MM.1S (cell line): ENCODE results near the gene TOLLIP.

Experiments used
- DNase-seq: peaks from one replicate; pipeline ENCODE4 v3.0.0-alpha.2; 2015
- H2AFZ ChIP-seq: fragments of 300-600 bp; sonication (generic); 2 replicates; pipeline ENCODE4 v1.6.0; 2016; ENCODE audit warnings: antibody characterized with exemption, low read length
- H3F3A ChIP-seq: fragments of 300-600 bp; sonication (generic); 2 replicates; pipeline ENCODE4 v1.6.1; 2016; ENCODE audit warnings: mild to moderate bottlenecking, antibody characterized with exemption, low read length, moderate library complexity, mixed read lengths; ENCODE audit not compliant: insufficient read depth
- H3K27ac ChIP-seq: fragments of 300-600 bp; sonication (generic); 2 replicates; pipeline ENCODE4 v1.5.1; 2016; ENCODE audit warnings: mild to moderate bottlenecking, low read length
- H3K27me3 ChIP-seq: fragments of 300-600 bp; sonication (generic); replicated peaks from 2 replicates; pipeline ENCODE4 v1.6.0; 2016; ENCODE audit warnings: low read length; ENCODE audit not compliant: insufficient read depth
- H3K36me3 ChIP-seq: fragments of 300-600 bp; sonication (generic); replicated peaks from 2 replicates; pipeline ENCODE4 v1.6.1; 2016; ENCODE audit warnings: mild to moderate bottlenecking, low read length, mixed read lengths; ENCODE audit not compliant: insufficient read depth
- H3K4me1 ChIP-seq: fragments of 300-600 bp; sonication (generic); 2 replicates; pipeline ENCODE4 v1.6.1; 2016; ENCODE audit warnings: low read length, mixed read lengths
- H3K4me2 ChIP-seq: fragments of 300-600 bp; sonication (generic); 2 replicates; pipeline ENCODE4 v1.6.0; 2016; ENCODE audit warnings: low read depth, low read length
- H3K4me3 ChIP-seq: fragments of 300-600 bp; sonication (generic); 2 replicates; pipeline ENCODE4 v1.5.1; 2016; ENCODE audit warnings: low read length, mixed read lengths
- H3K79me2 ChIP-seq: fragments of 300-600 bp; sonication (generic); 2 replicates; pipeline ENCODE4 v1.6.1; 2016; ENCODE audit warnings: mixed run types, low read length, mixed read lengths
- H3K9ac ChIP-seq: fragments of 300-600 bp; sonication (generic); 2 replicates; pipeline ENCODE4 v1.6.1; 2016; ENCODE audit warnings: low read length, mixed read lengths
- H3K9me2 ChIP-seq: fragments of 300-600 bp; sonication (generic); replicated peaks from 2 replicates; pipeline ENCODE4 v1.6.1; 2016; ENCODE audit warnings: mild to moderate bottlenecking, low read length, mixed read lengths; ENCODE audit not compliant: insufficient read depth
- H3K9me3 ChIP-seq: fragments of 300-600 bp; sonication (generic); replicated peaks from 2 replicates; pipeline ENCODE4 v1.6.1; 2016; ENCODE audit warnings: mild to moderate bottlenecking, low read length, mixed read lengths; ENCODE audit not compliant: insufficient read depth
- H4K20me1 ChIP-seq: fragments of 300-600 bp; sonication (generic); 2 replicates; pipeline ENCODE4 v1.6.1; 2016; ENCODE audit warnings: mild to moderate bottlenecking, low read length, moderate library complexity, mixed read lengths; ENCODE audit not compliant: insufficient read depth
- EZH2 ChIP-seq: fragments of 300-600 bp; sonication (generic); optimal IDR thresholded peaks from 2 replicates; pipeline ENCODE3; 2017; ENCODE audit warnings: low read depth, mild to moderate bottlenecking, antibody characterized with exemption, low read length, mixed read lengths
- EZH2phosphoT487 ChIP-seq: fragments of 300-600 bp; sonication (generic); IDR thresholded peaks from 2 replicates; pipeline ENCODE4 v1.6.1; 2018; ENCODE audit warnings: antibody characterized with exemption, low read length
- TF ChIP-seq, protein P1 (sequence below): fragments of 300-600 bp; sonication (generic); IDR thresholded peaks from 2 replicates; pipeline ENCODE4 v1.5.1; 2016; ENCODE audit warnings: antibody characterized with exemption, low read length, mixed read lengths

Gene TOLLIP

DNA sequence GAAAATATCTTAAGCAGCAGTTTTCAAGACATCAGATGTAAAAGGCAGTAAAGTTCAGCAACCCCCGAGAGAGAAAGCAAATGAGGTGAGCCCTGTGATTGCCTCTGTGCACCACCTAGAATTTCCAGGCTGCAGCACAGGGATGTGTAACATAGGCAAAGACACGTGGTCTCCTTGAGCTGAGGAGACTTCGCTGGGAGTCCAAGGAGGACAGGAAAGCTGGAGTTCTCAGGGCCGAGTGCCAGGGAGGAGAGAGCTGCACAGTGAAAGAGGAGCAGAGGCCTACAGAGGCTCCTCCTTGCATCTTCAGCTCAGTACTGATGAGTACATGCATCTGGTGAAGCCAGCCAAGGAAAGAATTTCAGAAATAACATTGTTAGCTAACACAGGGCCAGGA is 17.6 kb upstream of the TOLLIP start:
- H3K9ac ChIP-seq: no peak overlapping the region
- H3K4me1 ChIP-seq: peaks cover 13% of the 10 kb centered on the region
- no peak for DNase-seq
- peaks cover 39% of the 10 kb centered on the region for H3K27me3 ChIP-seq
- H3K9me2 ChIP-seq: no peaks in the 10 kb centered on the region
- no peaks in the 10 kb centered on the region for H3K79me2 ChIP-seq
- no peaks in the 10 kb centered on the region for H3K36me3 ChIP-seq
- TF ChIP-seq EZH2 (no peak), EZH2phosphoT487 (no peak)
- TF ChIP-seq, protein P1, sequence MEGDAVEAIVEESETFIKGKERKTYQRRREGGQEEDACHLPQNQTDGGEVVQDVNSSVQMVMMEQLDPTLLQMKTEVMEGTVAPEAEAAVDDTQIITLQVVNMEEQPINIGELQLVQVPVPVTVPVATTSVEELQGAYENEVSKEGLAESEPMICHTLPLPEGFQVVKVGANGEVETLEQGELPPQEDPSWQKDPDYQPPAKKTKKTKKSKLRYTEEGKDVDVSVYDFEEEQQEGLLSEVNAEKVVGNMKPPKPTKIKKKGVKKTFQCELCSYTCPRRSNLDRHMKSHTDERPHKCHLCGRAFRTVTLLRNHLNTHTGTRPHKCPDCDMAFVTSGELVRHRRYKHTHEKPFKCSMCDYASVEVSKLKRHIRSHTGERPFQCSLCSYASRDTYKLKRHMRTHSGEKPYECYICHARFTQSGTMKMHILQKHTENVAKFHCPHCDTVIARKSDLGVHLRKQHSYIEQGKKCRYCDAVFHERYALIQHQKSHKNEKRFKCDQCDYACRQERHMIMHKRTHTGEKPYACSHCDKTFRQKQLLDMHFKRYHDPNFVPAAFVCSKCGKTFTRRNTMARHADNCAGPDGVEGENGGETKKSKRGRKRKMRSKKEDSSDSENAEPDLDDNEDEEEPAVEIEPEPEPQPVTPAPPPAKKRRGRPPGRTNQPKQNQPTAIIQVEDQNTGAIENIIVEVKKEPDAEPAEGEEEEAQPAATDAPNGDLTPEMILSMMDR: no peak
- H3K9me3 ChIP-seq: no peaks in the 10 kb centered on the region
- H3F3A ChIP-seq: peaks cover 8% of the 10 kb centered on the region; the same call in 1 of the 2 replicates
- H3K4me2 ChIP-seq: no peak overlapping the region
- H4K20me1 ChIP-seq: no peaks in the 10 kb centered on the region
- H3K4me3 ChIP-seq: no peak overlapping the region
- H2AFZ ChIP-seq: no peak overlapping the region
- H3K27ac ChIP-seq: no peak overlapping the region

DNA sequence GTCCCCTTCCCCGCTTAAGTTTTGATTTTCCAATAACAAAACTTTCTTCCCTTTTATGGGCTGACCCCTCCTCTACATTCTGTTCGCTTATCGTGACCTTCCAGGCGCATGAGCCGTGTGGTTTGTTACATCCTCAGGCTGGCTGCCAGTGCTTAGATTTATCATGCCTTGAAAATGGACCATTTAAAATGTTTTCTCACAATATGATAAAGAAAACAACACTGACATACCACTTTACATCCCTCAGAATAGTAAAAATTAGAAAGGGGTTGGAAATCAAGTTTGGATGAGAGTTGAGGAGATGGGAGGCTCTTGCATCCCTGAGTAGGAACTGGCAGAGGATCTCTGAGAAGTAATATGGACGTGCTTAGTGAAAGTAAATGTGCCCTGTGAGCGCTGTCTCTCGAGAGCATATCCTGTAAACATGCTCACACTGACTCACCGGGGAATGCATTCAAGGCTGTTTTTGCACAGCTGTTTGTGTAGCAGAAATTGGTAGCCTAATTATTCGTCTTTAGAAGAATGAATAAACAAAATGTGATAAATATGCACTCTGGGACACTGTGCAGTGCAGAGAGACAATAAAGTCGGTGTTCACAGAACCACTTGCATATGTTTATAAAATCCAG is 17.1 kb upstream of the TOLLIP start:
- H2AFZ ChIP-seq: no peak overlapping the region
- H3K36me3 ChIP-seq: no peaks in the 10 kb centered on the region
- no peaks in the 10 kb centered on the region for H4K20me1 ChIP-seq
- no peaks in the 10 kb centered on the region for H3K79me2 ChIP-seq
- no peak overlapping the region for H3K4me2 ChIP-seq
- H3K9me3 ChIP-seq: no peaks in the 10 kb centered on the region
- peaks cover 13% of the 10 kb centered on the region for H3K4me1 ChIP-seq
- peaks cover 38% of the 10 kb centered on the region for H3K27me3 ChIP-seq
- peaks cover 8% of the 10 kb centered on the region; the same call in 1 of the 2 replicates for H3F3A ChIP-seq
- H3K9me2 ChIP-seq: no peaks in the 10 kb centered on the region
- H3K4me3 ChIP-seq: no peak overlapping the region
- DNase-seq: no peak
- no peak overlapping the region for H3K9ac ChIP-seq
- TF ChIP-seq EZH2phosphoT487: no peak
- no peak for TF ChIP-seq EZH2
- TF ChIP-seq, protein P1: no peak
- H3K27ac ChIP-seq: no peak overlapping the region

DNA sequence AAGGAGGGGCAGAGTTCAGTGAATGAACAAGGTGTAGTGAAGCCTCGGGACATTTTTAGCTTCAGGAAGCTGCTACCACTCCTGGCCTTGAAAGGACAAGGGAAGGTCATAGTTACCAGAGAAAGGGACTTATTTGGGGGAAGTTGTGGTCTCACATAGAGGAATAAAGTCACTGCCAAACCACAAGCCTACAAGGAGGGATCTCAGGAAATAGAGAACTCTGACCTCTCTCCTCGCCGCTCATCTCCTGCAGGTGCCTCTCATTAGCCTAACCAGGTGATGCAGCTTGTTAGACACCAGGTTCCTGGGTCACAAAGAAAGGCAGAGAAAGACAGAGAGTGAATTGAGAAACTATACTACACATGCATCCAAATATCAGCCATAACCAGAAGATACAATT is 14.3 kb upstream of the TOLLIP start:
- DNase-seq: peak; percentile 83
- Histone ChIP-seq H3K4me3 (no peak overlapping the region), H3K79me2 (no peaks in the 10 kb centered on the region), H3K4me1 (peaks cover 13% of the 10 kb centered on the region), H4K20me1 (no peaks in the 10 kb centered on the region), H2AFZ (no peak overlapping the region), H3K9me2 (no peaks in the 10 kb centered on the region), H3K4me2 (peak overlapping the region; percentile 48), H3K27ac (peak overlapping the region; percentile 14; the same call in 1 of the 2 replicates), H3F3A (peaks cover 8% of the 10 kb centered on the region; the same call in 1 of the 2 replicates), H3K9me3 (no peaks in the 10 kb centered on the region), H3K27me3 (peaks cover 27% of the 10 kb centered on the region), H3K9ac (no peak overlapping the region; the same call in 1 of the 2 replicates), H3K36me3 (no peaks in the 10 kb centered on the region)
- TF ChIP-seq EZH2 (no peak), EZH2phosphoT487 (no peak)
- TF ChIP-seq, protein P1: no peak
